HG03354 (cell line): ENCODE data around the gene PPIL4.
A peak's percentile ranks its signal among the peaks of the same experiment; 100 is the strongest.
"Not testable (repeated sequence)": the region's sequence is repeated elsewhere in the genome, so short reads cannot be mapped to it uniquely, and the experiment has no call there.

Experiments used
- ATAC-seq: cut with Tn5 transposase; IDR thresholded peaks from one replicate; pipeline ENCODE4 v1.9.1; 2021; ENCODE audit warnings: mild to moderate bottlenecking; ENCODE audit not compliant: unreplicated experiment, poor library complexity, severe bottlenecking

Gene PPIL4

DNA sequence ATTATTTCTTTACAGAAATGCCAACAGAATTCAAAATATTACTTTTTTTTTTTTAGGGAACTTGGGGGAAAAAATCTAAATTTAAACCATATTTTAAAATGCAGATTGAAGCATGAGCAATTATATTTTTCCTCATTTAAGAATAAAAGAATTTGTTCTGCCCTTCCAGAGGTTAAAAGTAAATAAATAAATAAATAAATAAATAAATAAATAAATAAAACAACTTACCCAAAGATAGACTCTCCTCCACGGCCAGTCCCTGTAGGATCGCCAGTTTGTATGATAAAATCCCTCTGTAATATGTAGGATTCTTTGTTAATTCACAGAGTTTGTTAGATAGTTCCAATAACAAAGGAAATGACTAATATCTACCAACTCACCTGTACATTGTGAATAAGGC is 4.7 kb downstream of the PPIL4 start:
- ATAC-seq: no peak

GRCh38 chr6:149534742-149535141 is 11.1 kb downstream of the PPIL4 start:
- no peak for ATAC-seq

- no peak for ATAC-seq
Measured at GRCh38 chr6:149529650-149530049, 16.2 kb downstream of the PPIL4 start.

DNA sequence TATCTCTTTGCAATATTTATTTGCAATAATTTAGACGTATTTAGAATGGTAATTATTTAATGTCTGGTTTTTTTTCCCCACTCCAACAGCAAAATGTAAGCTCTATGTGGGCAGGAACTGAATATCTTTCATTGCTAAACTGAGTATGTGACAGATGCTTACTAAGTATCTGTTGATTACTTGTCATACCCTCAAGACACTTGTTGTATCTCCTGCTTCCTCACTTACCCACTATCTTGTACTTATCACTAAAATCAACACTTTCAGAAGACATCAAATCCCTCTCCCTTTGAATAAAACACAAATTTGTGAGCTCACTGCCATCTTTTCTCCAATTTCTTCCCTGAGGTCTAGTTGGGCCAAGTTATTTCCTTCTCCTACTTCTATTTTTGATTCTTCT is 30.3 kb downstream of the PPIL4 start:
- no peak for ATAC-seq

DNA sequence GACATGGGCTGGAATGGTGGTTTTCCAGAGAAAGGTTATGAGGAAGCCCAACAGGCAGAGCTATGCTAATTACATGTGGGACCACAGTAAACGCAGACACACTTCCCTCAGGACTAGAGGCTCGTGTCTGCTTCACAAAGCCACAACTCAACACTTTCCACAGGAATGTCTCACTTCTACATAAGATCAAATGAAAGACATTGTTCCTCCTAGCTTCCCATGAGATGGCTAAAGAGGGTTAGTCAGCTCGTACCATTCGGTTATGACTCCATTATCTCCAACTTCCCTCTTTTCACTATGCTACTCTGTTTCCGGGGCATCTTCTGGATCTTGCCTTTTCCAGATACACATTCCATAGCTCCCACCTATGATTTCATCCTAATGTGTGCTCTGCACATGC is 31.9 kb downstream of the PPIL4 start:
- no peak for ATAC-seq

GRCh38 chr6:149510793-149511512 is 34.9 kb downstream of the PPIL4 start:
- ATAC-seq: no peak

- no peak for ATAC-seq
Measured at GRCh38 chr6:149508485-149508884, 37.4 kb downstream of the PPIL4 start.

- no peak for ATAC-seq
Measured at GRCh38 chr6:149503872-149504271, 42.0 kb downstream of the PPIL4 start.

GRCh38 chr6:149503276-149503675 is 42.6 kb downstream of the PPIL4 start:
- no peak for ATAC-seq

DNA sequence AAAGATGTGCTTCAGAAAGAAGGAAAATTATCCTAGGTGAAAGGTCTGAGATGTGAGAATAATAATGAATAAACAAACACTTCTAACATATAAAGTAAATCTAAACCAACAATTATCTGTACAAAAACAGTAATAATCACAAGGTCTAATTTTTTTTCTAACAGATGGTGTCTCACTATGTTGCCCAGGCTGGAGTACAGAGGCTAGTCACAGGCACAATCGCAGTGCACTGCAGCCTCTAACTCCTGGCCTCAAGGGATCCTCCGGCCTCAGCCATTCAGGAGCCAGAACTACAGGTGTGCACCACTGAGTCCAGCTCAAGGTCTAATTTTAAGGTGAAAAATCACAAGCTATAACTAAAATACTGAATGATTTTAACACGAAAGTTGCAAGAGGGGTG is 44.1 kb downstream of the PPIL4 start:
- no peak for ATAC-seq

DNA sequence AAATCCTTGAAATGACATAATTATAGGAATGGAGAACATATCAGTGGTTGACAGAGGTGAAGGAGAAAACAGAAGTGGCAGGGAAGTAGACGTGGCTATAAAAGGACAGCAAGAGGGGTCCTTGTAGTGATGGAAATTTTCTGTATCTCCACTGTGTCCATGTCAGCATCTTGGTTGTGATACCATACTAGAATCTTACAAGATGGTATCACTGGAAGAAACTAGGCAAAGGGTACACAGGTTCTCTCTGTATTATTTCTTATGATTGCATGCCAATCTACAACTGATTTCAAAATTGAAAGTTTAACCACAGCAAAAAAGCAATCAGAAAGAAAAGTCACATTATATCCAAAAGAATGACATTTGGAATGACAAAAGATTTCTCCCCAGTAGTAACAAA is 44.6 kb downstream of the PPIL4 start:
- ATAC-seq: no peak

DNA sequence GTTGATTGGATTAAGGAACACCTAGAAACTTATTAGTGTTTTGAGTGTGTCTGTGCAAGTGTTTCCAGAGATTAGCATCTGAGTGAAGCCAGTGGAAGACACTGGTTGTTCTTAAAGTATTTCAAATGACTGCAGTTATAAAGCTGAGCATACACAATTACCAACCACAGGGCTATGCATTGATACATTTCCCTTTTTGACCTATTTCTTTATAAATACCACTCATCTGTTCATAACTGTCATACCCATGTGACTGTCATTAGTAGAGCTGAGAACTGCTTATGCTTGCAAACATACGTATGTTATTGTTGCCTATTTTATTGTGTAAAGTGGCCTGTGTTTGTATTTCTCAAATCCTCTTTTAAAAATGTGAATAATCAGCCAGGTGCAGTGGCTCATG is 45.7 kb downstream of the PPIL4 start:
- ATAC-seq: no peak

DNA sequence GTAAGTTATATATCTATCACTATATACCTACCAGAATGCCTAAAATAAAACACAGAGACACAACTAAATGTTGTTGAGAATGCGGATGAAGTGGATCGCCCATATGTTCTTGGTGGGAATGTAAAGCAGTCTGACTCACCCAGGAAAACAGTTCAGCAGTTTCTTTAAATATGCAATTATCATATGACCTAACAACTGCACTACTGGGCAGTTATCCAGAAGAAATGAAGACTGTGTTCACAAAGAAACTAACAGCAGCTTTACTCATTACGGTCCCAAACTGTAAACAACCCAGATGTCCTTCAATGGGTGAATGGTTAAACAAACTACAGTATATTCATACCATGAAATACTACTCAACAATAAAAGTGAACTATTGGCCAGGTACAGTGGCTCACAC is 46.8 kb downstream of the PPIL4 start:
- ATAC-seq: no peak

GRCh38 chr6:149497365-149497764 is 48.5 kb downstream of the PPIL4 start:
- no peak for ATAC-seq

DNA sequence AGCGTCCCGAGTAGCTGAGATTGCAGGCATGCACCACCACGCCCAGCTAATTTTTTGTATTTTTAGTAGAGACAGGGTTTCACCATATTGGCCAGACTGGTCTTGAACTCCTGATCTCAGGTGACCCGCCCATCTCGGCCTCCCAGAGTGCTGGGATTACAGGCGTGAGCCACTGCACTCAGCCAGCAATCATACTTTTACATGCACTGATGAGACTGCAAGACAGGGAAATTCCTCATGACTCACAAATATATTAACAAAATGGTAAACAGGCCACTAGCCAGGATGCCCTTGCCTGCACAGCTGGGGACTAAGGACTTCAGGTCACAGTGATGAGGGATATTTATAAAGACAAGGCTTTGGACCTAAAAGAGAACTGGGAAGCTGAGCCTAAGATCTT is 49.2 kb downstream of the PPIL4 start:
- not testable (repeated sequence) for ATAC-seq

DNA sequence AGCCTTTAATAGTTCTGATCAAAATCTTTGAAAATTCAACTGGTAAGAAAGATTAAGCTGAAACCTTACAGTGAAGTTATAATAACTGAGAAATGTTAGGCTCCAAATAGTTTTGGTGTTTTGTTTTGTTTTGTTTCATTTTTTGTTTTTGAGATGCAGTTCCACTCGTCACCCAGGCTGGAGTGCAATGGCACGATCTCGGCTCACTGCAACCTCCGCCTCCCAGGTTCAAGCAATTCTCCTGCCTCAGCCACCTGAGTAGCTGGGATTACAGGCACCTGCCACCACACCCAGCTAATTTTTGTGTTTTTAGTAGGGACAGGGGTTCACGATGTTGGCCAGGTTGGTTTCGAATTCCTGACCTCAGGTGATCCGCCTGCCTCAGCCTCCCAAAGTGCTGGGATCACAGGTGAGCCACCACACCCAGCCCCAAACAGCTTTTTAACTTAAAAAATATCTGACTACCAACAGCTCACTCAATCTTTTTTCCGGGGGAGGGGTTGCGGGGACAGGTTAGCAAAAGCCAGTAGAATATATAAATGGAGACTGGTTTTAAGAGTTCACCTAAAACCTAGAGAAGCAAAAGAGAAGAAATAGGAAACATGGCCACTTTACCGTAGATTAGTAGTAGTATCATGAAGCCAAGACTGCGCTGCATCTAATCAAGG is 50.4 kb downstream of the PPIL4 start:
- ATAC-seq: not testable (repeated sequence)

DNA sequence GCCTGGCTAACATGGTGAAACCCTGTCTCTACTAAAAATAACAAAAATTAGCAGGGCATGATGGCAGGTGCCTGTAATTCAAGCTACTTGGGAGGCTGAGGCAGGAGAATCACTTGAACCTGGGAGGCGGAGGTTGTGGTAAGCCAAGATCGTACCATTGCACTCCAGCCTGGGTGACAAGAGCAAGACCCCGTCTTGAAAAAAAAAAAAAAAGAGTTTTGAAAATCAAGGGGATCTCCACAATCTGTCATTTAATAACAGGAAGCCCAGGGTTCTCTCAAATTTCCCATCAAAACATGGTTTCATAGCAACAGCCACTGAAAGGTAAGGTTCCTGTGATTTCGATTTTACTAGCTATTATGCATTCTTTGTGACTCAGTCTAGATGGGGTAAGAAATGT is 51.0 kb downstream of the PPIL4 start:
- ATAC-seq: peak; percentile 90

- ATAC-seq: no peak
Measured at GRCh38 chr6:149493761-149494320, 52.0 kb downstream of the PPIL4 start.

DNA sequence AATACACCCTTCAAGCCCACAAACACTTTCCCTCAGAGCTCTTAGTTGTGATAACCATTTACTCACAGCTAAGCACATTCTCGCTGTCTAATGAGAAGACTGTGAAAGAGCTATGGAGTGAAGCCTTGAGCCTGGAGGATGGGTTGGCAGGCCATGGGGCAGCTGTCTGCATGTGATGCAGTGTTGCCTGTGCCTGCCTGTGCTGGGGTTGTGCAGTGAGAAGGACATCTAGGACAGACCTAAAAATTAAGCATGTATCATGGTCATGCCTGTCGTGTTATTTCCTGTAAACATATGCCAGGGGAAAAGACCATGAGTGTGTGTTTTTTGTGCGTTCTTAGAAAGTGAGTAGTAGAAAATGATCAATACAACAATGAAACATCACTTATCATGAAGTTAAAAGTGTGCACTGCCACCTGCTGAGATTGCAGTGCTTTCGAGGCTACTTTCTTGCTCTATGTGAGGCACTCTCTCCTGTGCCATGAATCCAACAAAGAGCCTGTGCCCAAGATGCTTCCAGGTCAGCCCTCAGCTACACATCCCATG is 53.0 kb downstream of the PPIL4 start:
- ATAC-seq: no peak

DNA sequence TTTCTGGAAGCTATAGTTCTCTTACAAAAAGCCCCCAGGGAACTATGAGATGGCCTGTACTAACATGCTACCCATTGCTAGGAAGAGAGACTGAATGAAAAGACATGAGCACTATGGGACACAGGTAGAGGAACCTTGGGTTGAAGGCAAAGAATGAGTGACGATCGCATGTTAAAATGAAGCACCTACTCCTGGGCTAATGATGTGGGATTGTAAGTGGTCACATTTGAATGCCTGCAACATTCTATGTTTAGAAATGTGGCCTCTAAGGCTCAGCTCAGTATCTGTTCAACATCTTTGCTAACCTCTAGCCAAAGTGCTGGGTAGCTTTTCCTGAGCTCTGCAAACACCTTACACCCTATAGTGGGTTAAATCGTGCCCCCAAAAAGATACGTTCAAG is 55.9 kb downstream of the PPIL4 start:
- no peak for ATAC-seq

- no peak for ATAC-seq
Measured at GRCh38 chr6:149488815-149489214, 57.0 kb downstream of the PPIL4 start.
